K562 (cell line): Measurements from ENCODE around the gene CNTN5.

Source experiments
- ASH1L ChIP-seq: fragments of 450-650 bp; IDR thresholded peaks from 2 replicates; pipeline ENCODE4 v1.6.1; 2018; ENCODE audit warnings: borderline replicate concordance, mild to moderate bottlenecking, low read depth; ENCODE audit not compliant: partially characterized antibody
- FOXM1 ChIP-seq, 2 experiments: fragments of 450-650 bp in 1 of 2; sonication (generic) in 1 of 2; formaldehyde crosslinking in 1 of 2; IDR thresholded peaks; 2 replicates each; pipeline versions ENCODE4 v1.6.1 to v1.9.0; 2017 to 2022; ENCODE audit warnings: low read depth in 2 of 2, mild to moderate bottlenecking in 2 of 2, missing genetic modification reagents in 1 of 2, moderate library complexity in 1 of 2
- HDAC6 ChIP-seq: IDR thresholded peaks from 2 replicates; pipeline ENCODE4 v1.6.1; 2012; ENCODE audit warnings: low read depth, mild to moderate bottlenecking, control low read depth, inconsistent platforms, low read length, moderate library complexity
- MXI1 ChIP-seq: IDR thresholded peaks from 2 replicates; pipeline ENCODE4 v1.6.1; 2011; ENCODE audit warnings: low read depth, mild to moderate bottlenecking, improper control_type of control experiment, low read length
- ZNF764 ChIP-seq: fragments of 250-450 bp; sonication (Bioruptor Pico); IDR thresholded peaks from 2 replicates; pipeline ENCODE4 v1.4.0; 2020; ENCODE audit warnings: low read depth, mild to moderate bottlenecking, moderate library complexity

DNA sequence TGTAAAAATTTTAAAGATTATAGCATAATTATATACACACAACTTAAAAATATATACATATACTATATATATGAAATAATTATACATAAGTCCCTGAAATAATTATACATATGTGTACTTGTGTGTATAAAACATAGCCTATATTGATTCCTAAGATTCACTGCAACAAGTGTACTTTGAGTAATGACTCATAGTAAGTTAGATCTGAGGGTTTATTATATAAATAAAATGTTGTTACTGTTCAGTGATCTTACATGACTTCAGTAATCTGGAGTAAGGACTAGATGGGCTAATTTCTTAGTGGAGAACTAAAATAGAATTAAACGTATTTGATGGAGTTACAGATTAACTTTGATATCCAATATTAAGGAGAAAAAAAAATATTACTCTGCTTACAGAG lies 350.5 kb downstream of the CNTN5 start:
- TF ChIP-seq ASH1L (no peak), HDAC6 (no peak), ZNF764 (CRISPR knock-in tag) (no peak), MXI1 (no peak), FOXM1 (IDR thresholded peaks at IDR 0.05; ENCODE audit: low read depth) (no peak), FOXM1 (CRISPR knock-in tag; IDR thresholded peaks at IDR 0.05; ENCODE audit: low read depth) (no peak)
